AG10803 (cell line): ENCODE measurements around the gene GP5.
A peak's percentile ranks its signal among the peaks of the same experiment; 100 is the strongest.

Experiments
- DNase-seq: peaks from one replicate; pipeline ENCODE4 v3.0.0; 2010; ENCODE audit warnings: low read depth
- H3K4me3 ChIP-seq: 2 replicates; pipeline ENCODE4 v1.5.1; 2011; ENCODE audit warnings: mild to moderate bottlenecking, low read length, control low read depth
- TF ChIP-seq, protein P1 (sequence below): conservative IDR thresholded peaks from 2 replicates; pipeline ENCODE4 v1.5.1; 2011; ENCODE audit warnings: mild to moderate bottlenecking, low read length, control low read depth, inconsistent platforms

The GP5 gene

DNA sequence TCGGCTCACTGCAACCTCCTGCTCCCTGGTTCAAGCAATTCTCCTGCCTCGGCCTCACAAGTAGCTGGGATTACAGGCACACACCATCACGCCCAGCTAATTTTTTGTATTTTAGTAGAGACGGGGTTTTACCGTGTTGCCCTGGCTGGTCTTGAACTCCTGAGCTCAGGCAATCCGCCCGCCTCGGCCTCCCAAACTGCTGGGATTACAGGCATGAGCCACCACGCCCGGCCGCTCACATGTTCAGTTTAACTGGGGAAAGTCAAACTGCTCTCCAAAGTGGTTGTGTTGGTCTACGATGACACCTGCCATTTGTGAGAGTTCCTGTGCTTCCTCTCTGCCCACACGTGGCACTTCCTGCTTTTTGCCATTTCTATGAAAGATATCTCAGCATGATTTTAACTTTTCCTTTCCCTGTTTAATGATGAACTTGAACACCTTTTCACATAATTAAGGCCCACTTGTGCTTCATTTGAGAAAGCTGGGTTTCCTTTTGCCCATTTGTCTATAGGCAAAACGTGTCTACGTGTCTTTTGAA, 877 bp upstream of the GP5 start:
- TF ChIP-seq, protein P1, sequence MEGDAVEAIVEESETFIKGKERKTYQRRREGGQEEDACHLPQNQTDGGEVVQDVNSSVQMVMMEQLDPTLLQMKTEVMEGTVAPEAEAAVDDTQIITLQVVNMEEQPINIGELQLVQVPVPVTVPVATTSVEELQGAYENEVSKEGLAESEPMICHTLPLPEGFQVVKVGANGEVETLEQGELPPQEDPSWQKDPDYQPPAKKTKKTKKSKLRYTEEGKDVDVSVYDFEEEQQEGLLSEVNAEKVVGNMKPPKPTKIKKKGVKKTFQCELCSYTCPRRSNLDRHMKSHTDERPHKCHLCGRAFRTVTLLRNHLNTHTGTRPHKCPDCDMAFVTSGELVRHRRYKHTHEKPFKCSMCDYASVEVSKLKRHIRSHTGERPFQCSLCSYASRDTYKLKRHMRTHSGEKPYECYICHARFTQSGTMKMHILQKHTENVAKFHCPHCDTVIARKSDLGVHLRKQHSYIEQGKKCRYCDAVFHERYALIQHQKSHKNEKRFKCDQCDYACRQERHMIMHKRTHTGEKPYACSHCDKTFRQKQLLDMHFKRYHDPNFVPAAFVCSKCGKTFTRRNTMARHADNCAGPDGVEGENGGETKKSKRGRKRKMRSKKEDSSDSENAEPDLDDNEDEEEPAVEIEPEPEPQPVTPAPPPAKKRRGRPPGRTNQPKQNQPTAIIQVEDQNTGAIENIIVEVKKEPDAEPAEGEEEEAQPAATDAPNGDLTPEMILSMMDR, result no peak
- H3K4me3 ChIP-seq, result no peak overlapping the region
- no peak for DNase-seq

DNA sequence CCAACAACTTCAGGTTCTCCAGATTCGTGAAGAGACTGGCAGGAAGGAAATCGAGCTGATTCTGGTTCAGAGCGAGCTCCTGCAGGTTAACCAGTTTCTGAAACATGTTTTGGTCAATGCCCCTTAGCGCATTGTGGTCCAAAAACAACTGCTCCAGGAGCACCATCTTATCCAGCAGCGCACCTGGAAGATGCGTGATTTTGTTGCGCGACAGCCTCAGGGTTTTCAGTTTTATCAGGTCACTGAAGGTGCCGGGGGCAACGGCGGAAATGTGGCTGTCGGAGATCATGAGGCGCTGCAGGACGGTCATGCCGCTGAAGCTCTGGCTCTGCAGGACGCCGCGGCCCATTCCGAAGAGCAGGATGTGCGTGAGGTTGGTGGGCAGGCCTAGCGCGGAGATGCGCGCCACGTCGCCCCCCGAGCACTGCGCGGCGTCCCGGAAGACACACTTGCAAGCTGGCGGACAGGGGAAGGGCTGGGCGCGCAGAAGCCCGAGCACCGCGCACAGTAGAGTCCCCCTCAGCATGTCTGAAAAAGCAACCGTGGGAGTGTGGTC, 1.2 kb downstream of the GP5 start:
- H3K4me3 ChIP-seq, result no peak overlapping the region; the same call in 1 of the 2 replicates
- TF ChIP-seq, protein P1, result no peak
- no peak for DNase-seq

DNA sequence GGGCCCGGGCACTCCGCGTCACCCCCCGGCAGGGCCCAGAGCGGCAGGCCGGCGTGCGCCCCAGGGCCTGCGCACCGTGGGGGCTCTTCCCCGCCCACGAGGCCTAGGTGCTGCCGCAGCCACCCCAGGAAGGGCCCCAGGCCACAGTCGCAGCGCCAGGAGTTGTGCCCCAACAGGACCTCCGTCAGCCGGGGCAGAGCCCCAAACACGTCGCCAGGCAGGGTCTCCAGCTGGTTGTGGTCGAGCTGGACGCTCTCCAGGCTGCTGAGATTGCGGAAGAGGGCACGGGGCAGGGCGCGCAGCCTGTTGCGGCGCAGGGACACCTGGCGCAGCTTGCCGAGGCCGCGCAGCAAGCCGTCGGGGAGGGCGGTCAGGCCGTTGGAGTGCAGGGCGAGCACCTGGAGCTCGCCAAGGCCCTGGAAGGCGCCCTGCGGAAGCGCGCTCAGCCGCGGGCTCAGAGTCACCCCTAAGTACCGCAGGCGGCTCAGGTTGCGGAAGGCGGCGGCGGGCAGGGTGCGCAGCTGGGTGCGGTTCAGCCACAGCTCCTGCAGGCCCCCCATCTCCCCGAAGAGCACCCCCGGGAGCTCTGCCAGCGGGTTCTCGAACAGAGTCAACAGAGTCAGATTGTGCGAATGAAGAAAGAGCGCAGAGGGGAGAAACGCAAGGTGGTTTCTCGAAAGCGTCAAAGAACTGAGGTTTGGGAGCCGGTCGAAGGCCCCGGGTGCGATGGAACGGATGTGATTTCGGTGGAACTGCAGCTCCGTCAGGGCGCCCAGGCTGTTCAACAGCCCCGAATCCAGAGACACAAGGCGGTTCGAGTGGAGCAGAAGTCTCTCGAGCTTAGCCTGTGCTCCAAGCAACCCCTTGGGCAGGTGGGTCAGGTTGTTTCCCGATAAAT, 2.0 kb downstream of the GP5 start:
- no peak overlapping the region for H3K4me3 ChIP-seq
- TF ChIP-seq, protein P1, result no peak
- DNase-seq, result no peak

DNA sequence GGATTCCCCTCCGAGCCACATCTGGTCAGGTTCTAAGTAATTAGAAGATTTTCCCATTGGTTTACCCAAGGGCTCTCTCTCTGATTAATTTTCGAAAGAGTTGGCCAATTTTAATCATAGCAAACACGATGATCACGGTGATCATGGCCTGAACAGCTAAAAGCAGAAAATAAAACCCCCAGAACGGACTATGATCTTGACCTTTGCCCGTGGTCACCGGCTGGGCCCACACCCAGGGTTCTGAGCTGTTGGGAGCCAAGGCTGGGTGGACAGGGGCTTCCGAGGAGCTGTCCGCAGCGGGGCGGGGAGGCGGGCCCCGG, 2.6 kb downstream of the GP5 start:
- no peak for DNase-seq

DNA sequence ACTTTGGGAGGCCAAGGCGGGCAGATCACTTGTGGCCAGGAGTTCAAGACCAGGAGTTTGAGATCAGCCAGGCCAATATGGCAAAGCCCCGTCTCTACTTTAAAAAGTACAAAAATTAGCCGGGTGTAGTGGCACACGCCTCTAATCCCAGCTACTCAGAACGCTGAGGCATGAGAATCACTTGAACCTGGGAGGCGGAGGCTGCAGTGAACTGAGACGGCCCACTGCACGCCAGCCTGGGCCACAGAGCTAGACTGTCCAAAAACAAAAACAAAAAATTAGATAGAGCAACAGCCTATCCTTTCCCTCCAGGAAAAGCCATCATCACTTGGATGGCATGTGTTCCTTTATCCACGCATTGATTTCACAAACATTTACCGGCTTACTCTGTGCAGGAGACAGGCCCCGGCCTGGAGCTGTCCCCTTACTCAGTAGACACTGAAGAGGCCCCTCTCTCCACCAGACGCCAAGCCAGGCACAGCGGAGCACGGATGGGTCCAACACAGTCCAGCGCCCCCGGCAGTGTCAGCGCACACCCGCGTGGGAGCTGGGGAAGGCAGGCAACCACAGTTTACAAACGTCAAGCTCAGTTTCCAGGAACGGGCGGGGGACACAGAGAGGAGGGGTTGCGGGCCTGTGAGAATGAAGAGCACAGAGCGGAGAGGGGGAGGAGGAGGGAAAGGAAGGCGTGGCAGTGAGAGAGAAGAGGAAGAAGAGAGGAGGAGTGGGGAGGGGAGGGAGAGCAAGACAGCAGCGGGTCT, 3.1 kb downstream of the GP5 start:
- peak; percentile 57 for DNase-seq
- TF ChIP-seq, protein P1, result no peak
- peak overlapping the region; percentile 15 for H3K4me3 ChIP-seq

More for the DNA sequence above, 2.6 kb downstream of the GP5 start:
- TF ChIP-seq, protein P1, result no peak
- no peak overlapping the region; the same call in 1 of the 2 replicates for H3K4me3 ChIP-seq

DNA sequence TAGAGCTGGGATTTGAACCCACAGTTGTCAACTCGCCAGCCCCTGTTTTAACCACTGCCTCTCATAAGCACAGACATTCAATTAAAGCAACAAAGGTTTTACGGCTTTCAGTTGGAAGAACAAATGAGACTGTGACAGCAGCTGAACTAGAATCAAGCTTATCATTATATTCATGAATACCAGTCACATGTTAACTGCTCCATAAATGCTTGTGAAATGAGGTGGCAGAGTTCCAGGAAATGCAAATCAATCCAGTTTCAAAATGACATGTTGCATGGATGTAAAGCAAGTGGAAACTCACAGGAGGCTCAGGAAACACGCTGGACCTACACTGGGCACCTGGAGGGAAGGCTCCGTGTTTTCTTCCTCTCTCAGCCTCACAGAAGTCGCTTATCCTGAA, 3.9 kb downstream of the GP5 start:
- H3K4me3 ChIP-seq, result no peak overlapping the region
- no peak for DNase-seq
- TF ChIP-seq, protein P1, result no peak
